HT-29 (cell line): ENCODE data around the gene DUSP14. TPM values are rescaled to one million over a fixed set of nuclear protein-coding genes. Genes with fewer than 3 reads are reported as not detected.

Experiments used
- DNase-seq: peaks from one replicate; pipeline ENCODE4 v3.0.0-alpha.2; 2015; ENCODE audit warnings: low spot score
- total RNA-seq: library from RNA; depleted of rRNA; stranded (reverse); fragments of >200 nt; shearing (Covaris generic); gene quantifications from 2 replicates; pipeline ENCODE4 v1.2.3, GENCODE V29; 2014; rRNA removed

Gene DUSP14
- total RNA-seq, 1 experiment from 2014 or later = 64.2 TPM

DNA sequence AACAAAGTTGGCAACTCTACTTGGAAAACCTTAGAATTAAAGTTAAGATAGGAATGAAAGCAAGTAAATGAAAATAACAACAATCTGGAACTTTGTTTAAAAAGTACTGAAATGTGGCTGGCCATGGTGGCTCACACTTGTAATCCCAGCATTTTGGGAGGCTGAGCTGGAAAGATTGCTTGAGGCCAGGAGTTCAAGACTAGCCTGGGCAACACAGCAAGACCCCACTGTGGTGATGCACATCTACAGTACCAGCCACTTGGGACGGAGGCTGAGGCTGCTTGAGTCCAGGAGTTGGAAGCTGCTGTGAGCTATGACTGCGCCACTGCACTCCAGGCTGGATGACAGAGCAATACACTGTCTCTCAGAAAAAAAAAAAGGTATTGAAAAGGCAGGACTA, 67.8 kb downstream of the DUSP14 start:
- DNase-seq = no peak

DNA sequence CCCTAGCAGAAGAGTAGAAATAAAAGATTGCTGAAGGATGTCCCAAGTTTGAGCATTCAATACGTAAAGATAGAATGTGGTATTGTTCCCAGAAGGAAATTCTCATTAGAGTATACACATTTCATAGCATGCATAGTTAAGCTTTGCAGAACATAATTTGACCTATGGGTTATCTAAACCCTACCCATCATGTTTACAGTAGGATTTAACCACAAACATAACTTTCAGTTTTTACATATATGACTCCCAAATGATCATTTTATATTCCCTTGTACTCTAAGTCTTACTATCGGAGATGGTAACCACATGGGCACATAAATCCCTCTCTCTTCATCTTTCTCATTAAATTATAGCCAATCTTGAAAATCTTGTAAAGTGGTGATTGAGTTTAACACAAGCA, 68.6 kb downstream of the DUSP14 start:
- DNase-seq = no peak

DNA sequence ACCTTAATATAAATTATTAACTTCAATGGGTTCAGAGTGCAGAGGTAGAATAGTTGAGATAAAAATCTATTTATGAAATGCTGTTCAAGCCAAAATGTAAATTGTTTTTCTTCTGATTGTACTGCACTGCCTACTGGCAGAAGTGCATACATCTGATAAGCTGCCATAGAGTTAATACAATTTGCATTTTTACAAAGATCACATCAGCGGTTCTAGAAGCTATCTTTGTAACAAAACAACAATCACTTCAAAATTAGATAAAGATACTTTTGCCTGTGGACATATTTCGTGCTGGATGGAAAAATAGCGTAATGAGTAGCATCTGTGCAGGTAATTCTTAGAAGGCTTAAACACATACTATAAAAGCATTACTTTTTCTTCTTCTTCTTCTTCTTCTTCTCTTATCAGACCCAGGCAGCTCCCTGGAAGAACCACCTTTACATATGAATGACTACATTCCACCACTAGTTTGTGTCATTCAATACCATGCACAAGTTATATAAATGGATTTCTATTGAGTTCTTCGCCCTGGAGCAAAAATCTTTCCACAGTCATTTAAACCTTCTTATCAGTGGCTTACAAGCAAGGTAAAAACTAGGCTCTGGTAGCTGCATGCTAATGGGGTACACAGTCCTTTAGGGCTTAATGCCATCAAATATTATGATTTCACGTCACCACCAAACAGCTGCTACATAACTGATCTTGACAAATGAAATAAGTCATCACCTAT, 72.5 kb downstream of the DUSP14 start:
- DNase-seq = no peak

Other genes with a start within 250 kb of the DUSP14 start
- not detected in 2 replicates for gene C17orf78, start 113.9 kb upstream of the DUSP14 start, total RNA-seq
- 84.4 and 111 TPM in 2 replicates for gene ACACA, start 83.1 kb upstream of the DUSP14 start, total RNA-seq
- gene TADA2A, start 83.0 kb upstream of the DUSP14 start, total RNA-seq = 20.0 and 30.6 TPM in 2 replicates
- 6.7 and 7.1 TPM in 2 replicates for gene SYNRG, start 119.5 kb downstream of the DUSP14 start, total RNA-seq
- gene DDX52, start 153.6 kb downstream of the DUSP14 start, total RNA-seq = 15.5 and 17.6 TPM in 2 replicates